ENCODE data around the gene GCGR. TPM values are rescaled to one million over a fixed set of nuclear protein-coding genes. Genes with fewer than 3 reads are reported as not detected.
A peak's percentile ranks its signal among the peaks of the same experiment; 100 is the strongest.

GCGR gene
- total RNA-seq, 2 experiments from 2014 or later: not detected

- Mint-ChIP-seq H3K27ac (peak overlapping the region; percentile 88), H3K36me3 (ENCODE audit: low read depth) (peaks cover 60% of the 10 kb centered on the region), H3K4me3 (peak overlapping the region; percentile 98), H3K27me3 (no peaks in the 10 kb centered on the region), H3K4me1 (peaks cover 51% of the 10 kb centered on the region), H3K9me3 (no peaks in the 10 kb centered on the region)
- ChIA-PET CTCF (no interaction called here), POLR2A (interaction anchor here (0.7 to 6.6 kb wide), 8 partner anchors 9 to 155 kb away, joined by 3 to 133 read pairs (median 6); partner anchors contain the start of genes ARHGDIA, MCRIP1 and MRPL12)
- no peak for DNase-seq
These were observed 54.4 kb downstream of the GCGR start for GRCh38 chr17:81858170-81858966.

GRCh38 chr17:81858967-81859905 is 55.3 kb downstream of the GCGR start:
- no peaks in the 10 kb centered on the region for H3K27me3 Mint-ChIP-seq
- peaks cover 58% of the 10 kb centered on the region for H3K36me3 Mint-ChIP-seq (ENCODE audit: low read depth)
- peaks cover 52% of the 10 kb centered on the region for H3K4me1 Mint-ChIP-seq

GRCh38 chr17:81859906-81860755 is 56.2 kb downstream of the GCGR start, which contains the start of gene P4HB:
Gene P4HB (minus strand): TSS chr17:81860535. CDS start chr17:81860471, 64 bp downstream.
- peaks cover 49% of the 10 kb centered on the region for H3K36me3 Mint-ChIP-seq (ENCODE audit: low read depth)
- H3K4me1 Mint-ChIP-seq: peaks cover 51% of the 10 kb centered on the region
- DNase-seq: peak; percentile 33

More at GRCh38 chr17:81858967-81859905, 55.3 kb downstream of the GCGR start:
- peak overlapping the region; percentile 98 for H3K4me3 Mint-ChIP-seq
- DNase-seq: peak; percentile 20
- CTCF ChIA-PET: interaction anchor here (1.0 to 1.3 kb wide), 3 partner anchors 11 to 156 kb away, joined by 3 to 5 read pairs (median 3); partner anchors contain the start of genes ARHGDIA, MCRIP1, MRPL12 and PPP1R27
- peak overlapping the region; percentile 88 for H3K27ac Mint-ChIP-seq
- H3K9me3 Mint-ChIP-seq: no peaks in the 10 kb centered on the region
- POLR2A ChIA-PET: interaction anchor here (0.8 to 6.6 kb wide), 14 partner anchors 8 to 206 kb away, joined by 3 to 133 read pairs (median 5); partner anchors contain the start of genes ARHGDIA, ARL16, DUS1L and HGS

GRCh38 chr17:81860756-81861568 is 57.0 kb downstream of the GCGR start:
- peaks cover 50% of the 10 kb centered on the region for H3K4me1 Mint-ChIP-seq
- no peaks in the 10 kb centered on the region for H3K27me3 Mint-ChIP-seq
- POLR2A ChIA-PET: interaction anchor here (0.6 to 6.6 kb wide), 13 partner anchors 9 to 597 kb away, joined by 3 to 133 read pairs (median 4); partner anchors contain the start of genes ARHGDIA, MAFG, MCRIP1 and MRPL12
- H3K9me3 Mint-ChIP-seq: no peaks in the 10 kb centered on the region
- peaks cover 44% of the 10 kb centered on the region for H3K36me3 Mint-ChIP-seq (ENCODE audit: low read depth)
- DNase-seq: peak; percentile 99
- peak overlapping the region; percentile 97 for H3K27ac Mint-ChIP-seq
- peak overlapping the region; percentile 97 for H3K4me3 Mint-ChIP-seq
- CTCF ChIA-PET: interaction anchor here (0.5 to 0.6 kb wide), 3 partner anchors 65 to 208 kb away, joined by 3 read pairs; no protein-coding TSS in a partner anchor

More at GRCh38 chr17:81859906-81860755, 56.2 kb downstream of the GCGR start, which contains the start of gene P4HB:
- CTCF ChIA-PET: interaction anchor here (0.5 to 1.3 kb wide), 4 partner anchors 11 to 157 kb away, joined by 3 to 5 read pairs (median 3); partner anchors contain the start of genes ARHGDIA, MCRIP1, MRPL12 and PPP1R27
- H3K9me3 Mint-ChIP-seq: no peaks in the 10 kb centered on the region
- H3K27me3 Mint-ChIP-seq: no peaks in the 10 kb centered on the region
- POLR2A ChIA-PET: interaction anchor here (0.8 to 6.6 kb wide), 20 partner anchors 8 to 598 kb away, joined by 3 to 133 read pairs (median 5); partner anchors contain the start of genes ARHGDIA, ARL16, DUS1L and HGS
- peak within 1 kb of the TSS; percentile 98 for H3K4me3 Mint-ChIP-seq
- H3K27ac Mint-ChIP-seq: peak within 1 kb of the TSS; percentile 97

- peak overlapping the region; percentile 57 for H3K4me3 Mint-ChIP-seq
- H3K4me1 Mint-ChIP-seq: peaks cover 53% of the 10 kb centered on the region
- H3K36me3 Mint-ChIP-seq (ENCODE audit: low read depth): peaks cover 50% of the 10 kb centered on the region
- POLR2A ChIA-PET: interaction anchor here (0.6 to 6.6 kb wide), 3 partner anchors 8 to 28 kb away, joined by 3 to 133 read pairs (median 5); partner anchors contain the start of gene ARHGDIA
- peak overlapping the region; percentile 68 for H3K27ac Mint-ChIP-seq
- no peak for DNase-seq
- no peaks in the 10 kb centered on the region for H3K27me3 Mint-ChIP-seq
- CTCF ChIA-PET: no interaction called here
- H3K9me3 Mint-ChIP-seq: no peaks in the 10 kb centered on the region
These were observed 59.2 kb downstream of the GCGR start for GRCh38 chr17:81863123-81863675.

Other genes starting within 250 kb of the GCGR start
- gene NPLOC4, start 167.0 kb upstream of the GCGR start, total RNA-seq: 10 to 100 TPM; 84.6 to 89.0 TPM
- gene TSPAN10, start 167.0 kb upstream of the GCGR start, total RNA-seq: under 1 TPM; 0.38 to 0.43 TPM
- gene PDE6G, start 147.6 kb upstream of the GCGR start, total RNA-seq: 10 to 100 TPM; 10.0 to 10.9 TPM
- gene OXLD1, start 137.5 kb upstream of the GCGR start, total RNA-seq: 10 to 100 TPM; 59.3 TPM
- 10 to 100 TPM; 28.8 to 33.3 TPM for gene CCDC137, start 137.4 kb upstream of the GCGR start, total RNA-seq
- 10 to 100 TPM; 17.5 to 17.8 TPM for gene ARL16, start 120.4 kb upstream of the GCGR start, total RNA-seq
- 100 to 1,000 TPM; 122 to 130 TPM for gene HGS, start 120.1 kb upstream of the GCGR start, total RNA-seq
- gene MRPL12, start 100.8 kb upstream of the GCGR start, total RNA-seq: 10 to 100 TPM; 57.2 to 59.6 TPM
- gene SLC25A10, start 91.9 kb upstream of the GCGR start, total RNA-seq: 10 to 100 TPM; 18.5 to 22.1 TPM
- 10 to 100 TPM; 37.1 to 38.2 TPM for gene MCRIP1, start 29.1 kb downstream of the GCGR start, total RNA-seq
- gene PPP1R27, start 30.9 kb downstream of the GCGR start, total RNA-seq: not detected
- gene P4HB, start 56.4 kb downstream of the GCGR start, total RNA-seq: 100 to 1,000 TPM; 483 to 496 TPM
- gene ARHGDIA, start 67.2 kb downstream of the GCGR start, total RNA-seq: 100 to 1,000 TPM; 636 to 661 TPM
- gene ALYREF, start 87.4 kb downstream of the GCGR start, total RNA-seq: 100 to 1,000 TPM; 159 to 160 TPM
- gene ANAPC11, start 87.6 kb downstream of the GCGR start, total RNA-seq: 10 to 100 TPM; 95.9 to 98.4 TPM
- under 1 TPM in 1 of 2 experiments, not detected in 1; 0.38 TPM for gene NPB, start 98.1 kb downstream of the GCGR start, total RNA-seq
- 10 to 100 TPM; 41.6 to 44.4 TPM for gene PCYT2, start 107.2 kb downstream of the GCGR start, total RNA-seq
- gene SIRT7, start 114.0 kb downstream of the GCGR start, total RNA-seq: 10 to 100 TPM; 55.8 to 58.4 TPM
- gene MAFG, start 123.6 kb downstream of the GCGR start, total RNA-seq: 10 to 100 TPM; 35.2 to 36.5 TPM
- 10 to 100 TPM; 25.8 to 34.7 TPM for gene PYCR1, start 133.2 kb downstream of the GCGR start, total RNA-seq
- gene MYADML2, start 143.1 kb downstream of the GCGR start, total RNA-seq: not detected
- under 1 TPM in 1 of 2 experiments, not detected in 1; 0.15 TPM for gene NOTUM, start 157.0 kb downstream of the GCGR start, total RNA-seq
- gene ASPSCR1, start 173.5 kb downstream of the GCGR start, total RNA-seq: 10 to 100 TPM; 25.3 to 29.9 TPM
- gene CENPX, start 218.7 kb downstream of the GCGR start, total RNA-seq: 10 to 100 TPM; 52.7 to 54.7 TPM
- 10 to 100 TPM; 34.8 to 35.5 TPM for gene LRRC45, start 219.2 kb downstream of the GCGR start, total RNA-seq
- gene RAC3, start 227.5 kb downstream of the GCGR start, total RNA-seq: 1 to 10 TPM; 7.9 to 8.1 TPM
- 10 to 100 TPM; 93.9 to 95.2 TPM for gene DCXR, start 233.5 kb downstream of the GCGR start, total RNA-seq
- 10 to 100 TPM; 26.3 to 28.4 TPM for gene RFNG, start 247.7 kb downstream of the GCGR start, total RNA-seq
- gene GPS1, start 247.7 kb downstream of the GCGR start, total RNA-seq: 10 to 100 TPM; 69.0 to 75.6 TPM

All from activated CD4-positive, alpha-beta memory T cell treated with anti-CD3 and anti-CD28 coated beads, Interleukin-2, amount 10 ng/mL, durations not matched to agents 7 days and 5 days (primary cell).